MV-4-11 (cell line): ENCODE data around the gene TPCN1.
A peak's percentile ranks its signal among the peaks of the same experiment; 100 is the strongest.

Source experiments
- DNase-seq: peaks from one replicate; lab custom pipeline; 2025; lab: John Stamatoyannopoulos, UW

The TPCN1 gene

GRCh38 chr12:113241191-113242025 is 20.1 kb downstream of the TPCN1 start:
- peak; percentile 61 for DNase-seq

- peak; percentile 61 for DNase-seq
Measured at GRCh38 chr12:113242026-113242418, 20.8 kb downstream of the TPCN1 start.

- DNase-seq: no peak
Measured at GRCh38 chr12:113242560-113242959, 21.3 kb downstream of the TPCN1 start.

GRCh38 chr12:113244047-113244460 is 22.8 kb downstream of the TPCN1 start:
- no peak for DNase-seq

- no peak for DNase-seq
Measured at GRCh38 chr12:113244478-113244958, 23.3 kb downstream of the TPCN1 start.

GRCh38 chr12:113245695-113246477 is 24.6 kb downstream of the TPCN1 start:
- no peak for DNase-seq

GRCh38 chr12:113246478-113247122 is 25.3 kb downstream of the TPCN1 start:
- DNase-seq: no peak

GRCh38 chr12:113247123-113248050 is 26.1 kb downstream of the TPCN1 start:
- DNase-seq: peak; percentile 88

- no peak for DNase-seq
Measured at GRCh38 chr12:113248051-113248825, 27.0 kb downstream of the TPCN1 start.

GRCh38 chr12:113248842-113249435 is 27.7 kb downstream of the TPCN1 start:
- no peak for DNase-seq

GRCh38 chr12:113249546-113249945 is 28.3 kb downstream of the TPCN1 start:
- DNase-seq: no peak

GRCh38 chr12:113250045-113250444 is 28.8 kb downstream of the TPCN1 start:
- no peak for DNase-seq

GRCh38 chr12:113251404-113252070 is 30.3 kb downstream of the TPCN1 start:
- DNase-seq: no peak

- no peak for DNase-seq
Measured at GRCh38 chr12:113252494-113252893, 31.2 kb downstream of the TPCN1 start.

- DNase-seq: no peak
Measured at GRCh38 chr12:113253532-113254285, 32.4 kb downstream of the TPCN1 start.

- no peak for DNase-seq
Measured at GRCh38 chr12:113254298-113254697, 33.0 kb downstream of the TPCN1 start.

- no peak for DNase-seq
Measured at GRCh38 chr12:113257564-113257963, 36.3 kb downstream of the TPCN1 start.

GRCh38 chr12:113260127-113260526 is 38.9 kb downstream of the TPCN1 start:
- DNase-seq: no peak
